HepG2 (cell line): ENCODE measurements around the gene ADGRB2. TPM values are rescaled to one million over a fixed set of nuclear protein-coding genes. Genes with fewer than 3 reads are reported as not detected.

Experiments used
- AFF4 ChIP-seq: sonication (generic); formaldehyde crosslinking; IDR thresholded peaks from 2 replicates; pipeline ENCODE4 v1.4.0; 2020; ENCODE audit warnings: missing genetic modification reagents
- EHMT2 ChIP-seq: fragments of 200-600 bp; sonication (generic); IDR thresholded peaks from 2 replicates; pipeline ENCODE4 v1.7.0; 2017; ENCODE audit warnings: antibody characterized with exemption, low read depth, low read length, borderline replicate concordance
- GATA4 ChIP-seq: sonication (generic); IDR thresholded peaks from 2 replicates; pipeline ENCODE4 v1.6.1; 2016; ENCODE audit warnings: antibody characterized with exemption, low read depth, borderline replicate concordance
- NR1H2 ChIP-seq: sonication (generic); formaldehyde crosslinking; IDR thresholded peaks from 2 replicates; pipeline ENCODE4 v1.8.1; 2022; ENCODE audit warnings: low read depth, missing genetic modification reagents, borderline replicate concordance
- PRMT3 ChIP-seq: sonication (generic); formaldehyde crosslinking; IDR thresholded peaks from 2 replicates; pipeline ENCODE4 v1.8.1; 2022; ENCODE audit warnings: low read depth, mild to moderate bottlenecking, moderate library complexity, missing genetic modification reagents, borderline replicate concordance
- RAD21 ChIP-seq: fragments of 450-650 bp; formaldehyde crosslinking; IDR thresholded peaks from 2 replicates; pipeline ENCODE4 v1.5.0; 2020; ENCODE audit warnings: mild to moderate bottlenecking
- SMC3 ChIP-seq: IDR thresholded peaks from 2 replicates; pipeline ENCODE4 v1.6.1; 2011; ENCODE audit warnings: low read length, improper control_type of control experiment
- SOX6 ChIP-seq, 2 experiments: fragments of 450-650 bp in 1 of 2; sonication (generic) in 1 of 2; formaldehyde crosslinking in 1 of 2; IDR thresholded peaks; 2 replicates each; pipeline versions ENCODE4 v1.4.0 to v1.6.1; 2017 to 2020; ENCODE audit warnings: antibody characterized with exemption in 1 of 2, mild to moderate bottlenecking in 1 of 2, missing genetic modification reagents in 1 of 2
- SP1 ChIP-seq, 2 experiments: fragments of 450-650 bp in 1 of 2; sonication (generic) in 1 of 2; formaldehyde crosslinking in 1 of 2; IDR thresholded peaks; 2 replicates each; pipeline versions ENCODE4 v1.4.0 to v1.6.1; 2016 to 2020; ENCODE audit warnings: missing genetic modification reagents in 1 of 2
- STAG1 ChIP-seq: sonication (generic); formaldehyde crosslinking; IDR thresholded peaks from 2 replicates; pipeline ENCODE4 v1.4.0; 2020; ENCODE audit warnings: missing genetic modification reagents
- XRCC5 ChIP-seq: fragments of 200-400 bp; formaldehyde crosslinking; optimal IDR thresholded peaks from 2 replicates; pipeline ENCODE3; 2017; ENCODE audit warnings: mild to moderate bottlenecking, low read length
- ZNF12 ChIP-seq: sonication (generic); formaldehyde crosslinking; IDR thresholded peaks from 2 replicates; pipeline ENCODE4 v1.5.0; 2020; ENCODE audit warnings: missing genetic modification reagents
- ZNF234 ChIP-seq: sonication (generic); formaldehyde crosslinking; conservative IDR thresholded peaks from 2 replicates; pipeline ENCODE4 v1.5.1; 2020; ENCODE audit warnings: mild to moderate bottlenecking, missing genetic modification reagents
- ZNF574 ChIP-seq: sonication (generic); formaldehyde crosslinking; IDR thresholded peaks from 2 replicates; pipeline ENCODE4 v1.4.0; 2020; ENCODE audit warnings: missing genetic modification reagents
- ZNF614 ChIP-seq: IDR thresholded peaks from 2 replicates; pipeline ENCODE4 v1.6.1; 2018; ENCODE audit warnings: missing biosample characterization, missing genetic modification reagents, inconsistent platforms, borderline replicate concordance
- ZNF619 ChIP-seq: sonication (generic); formaldehyde crosslinking; IDR thresholded peaks from 2 replicates; pipeline ENCODE4 v1.4.0; 2020; ENCODE audit warnings: mild to moderate bottlenecking, missing genetic modification reagents
- ZNF687 ChIP-seq: sonication (generic); formaldehyde crosslinking; IDR thresholded peaks from 2 replicates; pipeline ENCODE4 v1.5.1; 2020; ENCODE audit warnings: mild to moderate bottlenecking, missing genetic modification reagents, moderate library complexity
- ZNF780A ChIP-seq: sonication (generic); formaldehyde crosslinking; IDR thresholded peaks from 2 replicates; pipeline ENCODE4 v1.8.0; 2022; ENCODE audit warnings: mild to moderate bottlenecking, missing genetic modification reagents, moderate library complexity
- polyA plus RNA-seq, 8 experiments: library from polyadenylated mRNA; depleted of rRNA in 3 of 8; stranded (reverse) in 7 of 8; unstranded in 1 of 8; fragments of >200 nt; fragmentation: Illumina TruSeq in 4 of 8; extraction: Trizol in 4 of 8; gene quantifications; 2 replicates each; pipeline versions ENCODE4 v1.2.1 to v1.2.3, GENCODE V29; 2011 to 2016; ENCODE audit warnings: low read depth in 4 of 8, missing spikeins in 1 of 8, mixed read lengths in 1 of 8; ENCODE audit not compliant: insufficient read depth in 1 of 8
- total RNA-seq, 5 experiments: library from RNA; depleted of rRNA; stranded (reverse); fragments of >200 nt; fragmentation: Illumina TruSeq; extraction: Trizol; gene quantifications; 2 replicates each; pipeline ENCODE4 v1.2.3, GENCODE V29; 2016; ENCODE audit warnings: low read depth in 1 of 5

Gene ADGRB2
- total and polyA plus RNA-seq, 2 of the 13 experiments (the other 11 are each of a cell fraction or from before 2014, with no cell fraction given): 0.03 to 0.09 TPM

GRCh38 chr1:31745096-31745945 lies 18.8 kb downstream of the ADGRB2 start (continued):
- no peak for TF ChIP-seq AFF4 (CRISPR knock-in tag)
- TF ChIP-seq EHMT2: no peak
- peak; percentile 78 for TF ChIP-seq RAD21 (CRISPR knock-in tag)
- no peak for TF ChIP-seq NR1H2 (CRISPR knock-in tag)
- TF ChIP-seq ZNF12 (CRISPR knock-in tag): no peak
- no peak for TF ChIP-seq PRMT3 (CRISPR knock-in tag)
- TF ChIP-seq ZNF614 (CRISPR knock-in tag): no peak
- peak; percentile 72 for TF ChIP-seq STAG1 (CRISPR knock-in tag)
- peak; percentile 42; the same call in 1 of the 2 replicates for TF ChIP-seq SMC3
- TF ChIP-seq ZNF574: 0 out of 2 replicates have a peak, but pooled peaks have one; percentile 23
- no peak for TF ChIP-seq ZNF234 (CRISPR knock-in tag)
- TF ChIP-seq ZNF687 (CRISPR knock-in tag): peak; percentile 37
- TF ChIP-seq ZNF780A (CRISPR knock-in tag): no peak
- no peak for TF ChIP-seq SOX6 (IDR thresholded peaks at IDR 0.05)
- TF ChIP-seq SOX6 (CRISPR knock-in tag; IDR thresholded peaks at IDR 0.05): peak; percentile 16; the same call in 1 of the 2 replicates
- TF ChIP-seq GATA4: no peak
- no peak for TF ChIP-seq SP1 (IDR thresholded peaks at IDR 0.05)
- TF ChIP-seq SP1 (CRISPR knock-in tag; IDR thresholded peaks at IDR 0.05): no peak
- peak; percentile 14 for TF ChIP-seq XRCC5
- no peak for TF ChIP-seq ZNF619
